NK-92 (cell line): ENCODE data around the gene FLT3.
"Not testable (repeated sequence)": the region's sequence is repeated elsewhere in the genome, so short reads cannot be mapped to it uniquely, and the experiment has no call there.

Experiments
- DNase-seq: peaks from one replicate; lab custom pipeline; 2025; ENCODE audit not compliant: unreplicated experiment; lab: John Stamatoyannopoulos, UW

The FLT3 gene

DNA sequence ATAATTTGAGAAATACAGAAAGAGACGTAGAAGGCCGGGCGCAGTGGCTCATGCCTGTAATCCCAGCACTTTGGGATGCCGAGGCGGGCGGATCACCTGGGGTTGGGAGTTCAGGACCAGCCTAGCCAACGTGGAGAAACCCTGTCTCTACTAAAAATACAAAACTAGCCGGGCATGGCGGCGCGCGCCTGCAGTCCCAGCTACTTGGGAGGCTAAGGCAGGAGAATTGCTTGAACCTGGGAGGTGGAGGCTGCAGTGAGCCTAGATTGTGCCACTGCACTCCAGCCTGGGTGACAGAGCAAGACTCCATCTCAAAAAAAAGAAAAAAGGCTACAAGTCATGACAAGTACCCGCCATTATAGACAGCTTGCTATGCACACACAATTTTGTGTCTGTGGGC is 95.4 kb downstream of the FLT3 start:
- not testable (repeated sequence) for DNase-seq

DNA sequence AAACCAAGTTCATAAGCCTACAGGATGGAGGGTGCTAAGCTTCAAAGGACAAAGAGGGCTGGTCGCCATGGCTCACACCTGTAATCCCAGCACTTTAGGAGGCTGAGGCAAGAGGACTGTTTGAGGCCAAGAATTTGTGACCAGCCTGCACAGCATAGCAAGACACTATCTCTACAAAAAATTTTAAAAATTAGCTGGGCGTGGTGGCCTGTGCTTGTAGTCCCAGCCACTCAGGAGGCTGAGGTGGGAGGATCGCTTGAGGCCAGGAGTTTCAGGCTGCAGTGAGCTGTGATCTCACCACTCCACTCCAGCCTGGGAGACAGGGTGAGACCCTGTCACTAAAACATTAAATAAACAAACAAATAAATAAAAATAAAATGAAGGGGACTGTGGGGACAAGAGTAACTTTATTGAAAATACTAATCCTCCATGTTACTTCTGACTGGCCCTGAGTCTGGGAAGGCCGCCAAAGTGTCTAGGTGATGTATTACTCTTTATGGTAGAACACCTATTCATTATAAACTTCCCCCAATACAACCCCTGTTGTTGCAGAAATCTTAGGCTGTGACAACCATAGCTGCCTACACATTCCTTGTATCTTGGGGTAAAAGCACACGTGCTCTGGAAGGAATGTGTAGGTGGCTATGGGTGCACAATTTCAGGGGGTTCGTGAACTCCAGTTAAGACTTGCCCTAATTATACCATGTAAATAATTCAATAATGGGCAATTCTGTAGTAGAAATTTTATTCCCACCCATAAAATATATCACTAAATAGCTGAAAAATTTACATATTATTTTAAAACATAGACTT is 97.3 kb downstream of the FLT3 start:
- DNase-seq, result no peak

DNA sequence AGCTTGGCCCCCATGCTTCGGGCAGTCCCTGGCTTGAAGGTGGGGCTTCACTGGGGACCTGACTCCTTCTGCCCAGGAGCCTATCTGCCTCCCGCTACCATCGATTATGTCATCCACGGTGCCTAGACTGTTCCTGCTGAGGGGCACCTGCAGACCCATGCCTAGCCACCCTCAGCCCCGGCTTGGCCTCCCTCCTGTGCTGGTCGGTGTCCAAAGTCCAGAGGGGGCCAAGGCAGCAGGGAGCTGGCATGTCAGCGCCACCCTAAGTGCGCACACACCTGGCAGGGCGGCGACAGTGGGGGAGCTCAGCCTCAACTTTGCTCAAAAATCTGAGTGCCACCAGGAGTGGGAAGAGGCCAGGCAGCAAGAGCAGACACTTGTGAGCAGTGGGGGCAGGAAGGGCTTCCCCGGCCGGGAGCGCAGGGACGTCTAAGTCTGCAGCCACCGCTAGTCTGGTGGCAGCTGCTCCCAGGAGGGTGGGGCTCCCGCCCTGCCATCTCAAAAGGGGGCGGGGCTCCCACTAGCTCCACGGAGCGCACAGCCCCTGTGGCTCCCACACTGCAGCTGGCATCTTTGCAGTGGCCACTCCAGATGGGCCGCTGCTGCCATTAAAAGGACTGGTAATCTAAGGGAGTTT is 98.4 kb downstream of the FLT3 start:
- DNase-seq, result no peak

GRCh38 chr13:28001049-28001448 is 99.3 kb downstream of the FLT3 start:
- no peak for DNase-seq

DNA sequence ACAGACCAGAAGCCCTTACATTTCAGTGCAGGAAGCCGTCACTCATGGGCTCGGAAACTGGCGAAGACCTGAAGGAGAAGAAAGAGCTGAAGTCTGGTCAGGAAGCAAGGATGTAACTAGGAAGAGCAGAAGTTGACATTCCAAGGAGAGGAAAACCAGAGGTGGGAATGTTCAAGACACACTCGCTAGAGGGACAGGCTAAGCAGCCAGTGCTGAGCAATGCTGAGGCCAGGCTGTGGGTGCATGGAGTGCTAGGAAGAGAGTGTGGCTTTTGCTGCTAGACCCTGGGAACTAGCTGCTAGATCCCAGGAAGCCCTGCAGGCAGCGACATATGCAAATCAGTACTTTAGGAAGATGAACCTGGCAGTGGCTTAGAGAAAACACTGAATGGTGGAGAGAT is 99.8 kb downstream of the FLT3 start:
- no peak for DNase-seq

- DNase-seq, result no peak
Observed at GRCh38 chr13:27997904-27998522, 102.4 kb downstream of the FLT3 start.

- no peak for DNase-seq
Observed at GRCh38 chr13:27991881-27992280, 108.5 kb downstream of the FLT3 start.

GRCh38 chr13:27988520-27988919 is 111.9 kb downstream of the FLT3 start, which contains the start of gene URAD:
Gene URAD, minus strand, starts transcription at chr13:27988693. Its CDS starts 56 bp downstream, at chr13:27988637.
- DNase-seq, result no peak

- no peak for DNase-seq
Observed at GRCh38 chr13:27985600-27985999, 114.8 kb downstream of the FLT3 start.

- no peak for DNase-seq
Observed at GRCh38 chr13:27982361-27982760, 118.0 kb downstream of the FLT3 start.

DNA sequence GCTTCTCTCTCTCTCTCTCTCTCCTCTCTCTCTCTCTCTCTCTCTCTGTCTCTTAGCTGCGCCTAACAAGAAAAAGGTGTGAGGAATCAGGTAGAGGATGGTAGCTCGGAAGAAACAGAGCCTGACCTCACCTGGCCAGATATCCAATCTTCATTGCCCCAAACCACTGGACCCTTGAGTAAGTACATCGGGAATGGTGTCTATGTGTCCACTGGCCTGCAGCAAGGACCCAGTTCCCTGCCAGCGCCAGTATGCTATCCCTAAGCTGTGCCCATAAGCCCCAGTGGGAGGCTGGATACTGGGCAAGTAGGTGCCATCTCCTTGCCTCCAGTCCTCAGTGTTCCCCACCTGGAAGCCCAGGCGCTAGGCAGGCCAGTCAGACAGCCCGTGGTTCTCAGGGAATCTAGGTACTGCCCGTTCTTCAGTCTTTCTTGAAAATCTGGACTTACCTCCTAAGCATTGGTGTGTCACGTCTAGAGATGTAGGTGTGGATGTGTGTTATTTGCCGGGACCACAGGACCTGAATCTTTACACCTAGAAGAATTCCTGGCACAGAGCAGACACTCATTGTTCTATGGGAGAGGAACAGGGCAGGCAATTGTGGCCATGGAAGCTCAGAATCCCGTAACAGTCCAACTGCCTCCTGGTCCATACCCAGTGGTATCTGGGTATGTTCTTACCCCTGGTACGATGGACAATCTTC is 119.2 kb downstream of the FLT3 start:
- no peak for DNase-seq

DNA sequence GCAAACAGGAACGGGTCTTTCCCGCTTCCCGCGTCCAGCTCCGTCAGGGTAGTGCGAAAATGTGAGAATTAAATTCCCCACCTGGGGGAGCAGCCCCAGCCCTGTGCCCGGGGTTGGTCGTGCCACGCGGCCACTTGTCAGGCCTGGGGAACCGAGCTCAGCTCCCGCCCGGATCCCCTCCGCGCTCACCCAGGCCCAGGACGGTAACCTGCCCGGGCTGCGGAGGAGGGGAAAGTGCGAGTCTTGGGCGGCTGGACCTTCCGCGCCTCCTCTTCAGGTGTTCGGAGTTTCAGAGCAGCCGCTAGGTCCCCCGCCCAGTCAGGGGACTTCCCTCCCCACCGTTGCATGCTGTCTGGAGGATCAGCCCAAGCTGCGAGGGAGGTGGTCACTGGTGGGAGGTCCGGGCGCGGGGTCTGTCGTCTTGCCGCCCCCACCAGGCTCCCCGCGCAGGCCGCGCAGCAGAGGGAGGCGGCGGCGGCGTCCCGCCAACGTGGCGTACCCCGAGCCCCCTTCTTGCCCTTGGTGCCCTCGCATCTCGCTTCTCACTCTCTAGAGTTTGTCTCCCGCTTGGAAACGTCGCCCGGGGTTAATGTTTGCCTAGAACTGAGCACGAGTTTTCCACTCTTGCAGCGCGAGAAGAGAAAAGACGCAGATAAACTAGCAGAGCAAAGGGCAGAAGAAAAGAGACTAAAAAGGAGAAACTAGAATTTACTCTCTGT is 119.9 kb downstream of the FLT3 start:
- no peak for DNase-seq

GRCh38 chr13:27979765-27980279 is 120.6 kb downstream of the FLT3 start:
- no peak for DNase-seq

GRCh38 chr13:27979001-27979643 is 121.3 kb downstream of the FLT3 start:
- no peak for DNase-seq

DNA sequence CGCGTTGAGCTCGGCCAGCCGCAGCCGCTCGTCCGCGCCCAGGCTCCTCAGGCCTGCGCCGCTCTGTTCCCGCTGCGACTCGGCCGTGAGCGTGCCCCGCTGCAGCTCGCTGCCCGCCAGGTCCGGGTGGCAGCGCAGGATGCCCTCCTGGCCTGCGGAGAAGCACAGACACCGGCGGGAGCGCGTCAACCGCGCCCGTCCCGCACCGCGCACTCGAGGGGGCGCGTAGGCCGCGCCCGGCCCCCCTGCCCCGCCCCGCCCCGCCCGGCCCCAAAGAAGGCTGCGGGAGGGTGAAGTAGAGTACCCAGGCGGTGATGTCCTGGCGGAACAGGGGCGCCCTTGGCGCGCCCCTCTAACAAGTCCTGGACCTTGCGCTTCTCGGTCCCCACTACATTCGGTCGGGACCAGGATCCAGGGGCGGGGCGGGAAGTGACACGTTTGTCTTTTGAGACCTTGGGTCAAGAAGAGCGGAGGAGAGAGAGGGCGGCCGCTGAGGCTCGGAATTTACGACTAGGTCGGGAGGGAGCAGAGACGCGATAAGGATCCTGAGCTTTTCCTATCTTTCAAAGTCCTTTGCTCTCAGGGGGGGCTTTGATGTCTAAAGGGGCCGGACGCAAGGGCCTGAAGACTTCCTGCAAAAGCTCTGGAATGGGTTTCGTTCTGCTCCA is 121.9 kb downstream of the FLT3 start:
- DNase-seq, result no peak

DNA sequence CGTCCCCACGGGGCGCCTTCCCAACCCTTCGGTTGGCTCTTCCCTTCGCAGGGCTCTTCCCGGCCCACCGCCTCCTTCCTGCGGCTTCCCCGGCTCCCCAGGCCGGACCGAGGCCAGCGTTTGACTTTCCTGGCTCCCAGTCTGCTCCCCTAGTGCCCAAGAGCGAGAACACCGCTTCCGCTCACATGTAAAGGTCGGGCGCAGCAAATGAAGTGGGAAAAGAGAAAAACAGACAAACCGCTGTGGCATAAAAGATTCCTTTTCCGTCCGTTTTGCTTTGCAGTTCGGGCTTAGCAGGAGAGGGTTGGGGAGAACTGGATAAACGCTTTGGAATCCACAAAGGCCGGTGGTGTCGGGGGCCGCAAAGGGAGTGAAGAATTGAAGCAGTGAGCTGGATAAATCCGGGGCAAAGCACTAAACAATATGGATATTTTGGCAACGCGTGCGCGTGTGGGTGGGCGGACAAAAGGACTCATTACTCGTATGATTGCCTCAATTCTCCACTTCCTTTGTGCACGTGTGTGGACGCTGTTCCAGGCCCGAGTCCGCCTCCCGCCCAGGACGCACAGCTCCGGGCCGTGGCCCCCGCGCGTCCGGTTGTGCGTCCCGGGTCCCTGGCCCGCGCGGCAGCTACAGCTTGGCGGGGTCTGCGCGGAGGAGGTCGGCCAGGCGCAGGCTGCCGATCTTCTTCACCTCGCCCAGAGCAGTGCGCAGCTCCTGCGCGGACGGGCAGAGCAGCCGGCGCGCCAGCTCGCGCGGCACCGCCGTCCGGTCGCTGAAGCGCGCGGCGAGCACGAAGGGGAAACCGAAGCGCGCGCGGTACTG is 122.7 kb downstream of the FLT3 start:
- no peak for DNase-seq

DNA sequence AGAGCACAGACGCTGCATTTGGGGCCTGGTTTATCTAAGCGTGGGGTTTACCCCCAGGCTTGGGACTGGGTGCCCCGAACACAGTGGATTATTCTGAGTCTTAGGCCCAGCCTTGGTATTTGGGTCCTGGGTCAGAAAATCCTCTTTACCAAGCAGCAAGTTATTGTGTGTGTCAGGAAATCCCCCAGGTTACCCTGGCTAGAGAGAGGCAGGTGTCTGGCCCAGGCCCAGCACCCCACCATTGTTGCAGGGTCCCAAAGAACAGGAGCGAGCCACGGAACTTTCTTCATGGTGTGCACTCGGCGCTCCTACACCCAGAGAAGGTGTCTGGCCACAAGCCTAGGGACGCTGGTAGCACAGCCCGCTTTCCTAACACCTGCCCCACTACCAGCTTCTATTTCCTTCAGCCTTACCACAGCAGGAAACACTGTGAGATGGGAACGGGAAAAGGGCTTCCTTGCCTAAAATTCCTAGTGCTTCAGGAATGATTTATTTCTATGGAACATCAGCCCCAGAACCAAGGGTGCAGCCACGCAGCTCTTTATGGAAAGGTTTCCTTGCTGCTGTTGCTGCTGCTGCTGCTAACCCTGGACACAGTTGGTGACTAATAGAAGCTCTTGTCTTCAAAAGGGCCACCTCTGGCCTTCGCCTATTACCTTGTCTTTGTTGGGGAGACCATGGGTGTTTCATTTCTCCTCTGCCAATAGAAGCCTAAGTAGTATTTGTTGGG is 123.8 kb downstream of the FLT3 start:
- no peak for DNase-seq
